ENCODE measurements around the gene S100A7. TPM values are rescaled to one million over a fixed set of nuclear protein-coding genes. Genes with fewer than 3 reads are reported as not detected.
A peak's percentile ranks its signal among the peaks of the same experiment; 100 is the strongest.

The S100A7 gene
- total RNA-seq, 4 donors from 2014 or later: 22.9 TPM; not detected in 3

GRCh38 chr1:153506386-153506785, 45.9 kb upstream of the S100A7 start:
- H3K27ac ChIP-seq: peak overlapping the region in 3 of 4 donors; percentile 63 to 91 (median 85)
- no peaks in the 10 kb centered on the region for H3K36me3 ChIP-seq
- no peak overlapping the region for H3K4me3 ChIP-seq
- no peaks in the 10 kb centered on the region for H3K9me3 ChIP-seq
- no peak for TF ChIP-seq EP300 (IDR thresholded peaks at IDR 0.05)
- TF ChIP-seq POLR2A (IDR thresholded peaks at IDR 0.05): no peak
- TF ChIP-seq CTCF (IDR thresholded peaks at IDR 0.05): no peak
- H3K4me1 ChIP-seq: peaks cover 0 to 36% (median 29%) of the 10 kb centered on the region in 4 donors
- 71 to 78% methylated on average over 5 of the region's 5 CpGs for WGBS, 2 donors
- H3K27me3 ChIP-seq: no peaks in the 10 kb centered on the region
- DNase-seq (ENCODE audit: low spot score in 2 of 2): no peak

- H3K9me3 ChIP-seq: no peaks in the 10 kb centered on the region
- 70 to 72% methylated on average over 1 of the region's 1 CpG for WGBS, 2 donors
- TF ChIP-seq POLR2A (IDR thresholded peaks at IDR 0.05) (no peak), EP300 (IDR thresholded peaks at IDR 0.05) (no peak)
- no peaks in the 10 kb centered on the region for H3K36me3 ChIP-seq
- H3K27me3 ChIP-seq: no peaks in the 10 kb centered on the region
- peak overlapping the region in 1 of 4 donors; percentile 91 for H3K27ac ChIP-seq
- peaks cover 0 to 30% (median 28%) of the 10 kb centered on the region in 4 donors for H3K4me1 ChIP-seq
- H3K4me3 ChIP-seq: no peak overlapping the region
- DNase-seq (ENCODE audit: low spot score in 2 of 2): no peak
Measured at GRCh38 chr1:153505576-153505975, 45.1 kb upstream of the S100A7 start.

- TF ChIP-seq POLR2A (IDR thresholded peaks at IDR 0.05) (no peak), EP300 (IDR thresholded peaks at IDR 0.05) (no peak), CTCF (IDR thresholded peaks at IDR 0.05) (no peak)
- no peaks in the 10 kb centered on the region for H3K9me3 ChIP-seq
- H3K36me3 ChIP-seq: no peaks in the 10 kb centered on the region
- no peak overlapping the region for H3K27ac ChIP-seq
- no peak overlapping the region for H3K4me3 ChIP-seq
- peaks cover 0 to 30% (median 27%) of the 10 kb centered on the region in 4 donors for H3K4me1 ChIP-seq
- no peaks in the 10 kb centered on the region for H3K27me3 ChIP-seq
- DNase-seq (ENCODE audit: low spot score in 2 of 2): no peak
- WGBS, 2 donors: 76 to 87% methylated on average over 3 of the region's 3 CpGs
Measured at GRCh38 chr1:153503766-153504165, 43.3 kb upstream of the S100A7 start.

GRCh38 chr1:153498746-153499145, 38.3 kb upstream of the S100A7 start:
- no peak for TF ChIP-seq POLR2A (IDR thresholded peaks at IDR 0.05)
- TF ChIP-seq CTCF (IDR thresholded peaks at IDR 0.05): no peak
- no peak for TF ChIP-seq EP300 (IDR thresholded peaks at IDR 0.05)
- peaks cover 0 to 6% (median 0%) of the 10 kb centered on the region in 4 donors for H3K4me1 ChIP-seq
- no peak for DNase-seq (ENCODE audit: low spot score in 2 of 2)

GRCh38 chr1:153495536-153495935, 35.1 kb upstream of the S100A7 start:
- peaks cover 0 to 30% (median 10%) of the 10 kb centered on the region in 4 donors for H3K4me1 ChIP-seq

More at GRCh38 chr1:153498746-153499145, 38.3 kb upstream of the S100A7 start:
- Histone ChIP-seq H3K9me3 (no peaks in the 10 kb centered on the region), H3K36me3 (no peaks in the 10 kb centered on the region), H3K27ac (no peak overlapping the region), H3K4me3 (no peak overlapping the region), H3K27me3 (no peaks in the 10 kb centered on the region)
- WGBS, 2 donors: 9 to 10% methylated on average over 2 of the region's 2 CpGs

More at GRCh38 chr1:153495536-153495935, 35.1 kb upstream of the S100A7 start:
- TF ChIP-seq EP300 (IDR thresholded peaks at IDR 0.05): no peak
- no peak for TF ChIP-seq POLR2A (IDR thresholded peaks at IDR 0.05)
- TF ChIP-seq CTCF (IDR thresholded peaks at IDR 0.05): no peak
- H3K9me3 ChIP-seq: no peaks in the 10 kb centered on the region
- WGBS, 2 donors: 57 to 64% methylated on average over 5 to 6 of the region's 6 CpGs
- no peaks in the 10 kb centered on the region for H3K36me3 ChIP-seq
- no peaks in the 10 kb centered on the region for H3K27me3 ChIP-seq
- H3K27ac ChIP-seq: no peak overlapping the region
- H3K4me3 ChIP-seq: no peak overlapping the region
- DNase-seq (ENCODE audit: low spot score in 2 of 2): no peak
